ENCODE measurements around the gene COPS7A.
"Not testable (repeated sequence)": the region's sequence is repeated elsewhere in the genome, so short reads cannot be mapped to it uniquely, and the experiment has no call there.

The COPS7A gene

DNA sequence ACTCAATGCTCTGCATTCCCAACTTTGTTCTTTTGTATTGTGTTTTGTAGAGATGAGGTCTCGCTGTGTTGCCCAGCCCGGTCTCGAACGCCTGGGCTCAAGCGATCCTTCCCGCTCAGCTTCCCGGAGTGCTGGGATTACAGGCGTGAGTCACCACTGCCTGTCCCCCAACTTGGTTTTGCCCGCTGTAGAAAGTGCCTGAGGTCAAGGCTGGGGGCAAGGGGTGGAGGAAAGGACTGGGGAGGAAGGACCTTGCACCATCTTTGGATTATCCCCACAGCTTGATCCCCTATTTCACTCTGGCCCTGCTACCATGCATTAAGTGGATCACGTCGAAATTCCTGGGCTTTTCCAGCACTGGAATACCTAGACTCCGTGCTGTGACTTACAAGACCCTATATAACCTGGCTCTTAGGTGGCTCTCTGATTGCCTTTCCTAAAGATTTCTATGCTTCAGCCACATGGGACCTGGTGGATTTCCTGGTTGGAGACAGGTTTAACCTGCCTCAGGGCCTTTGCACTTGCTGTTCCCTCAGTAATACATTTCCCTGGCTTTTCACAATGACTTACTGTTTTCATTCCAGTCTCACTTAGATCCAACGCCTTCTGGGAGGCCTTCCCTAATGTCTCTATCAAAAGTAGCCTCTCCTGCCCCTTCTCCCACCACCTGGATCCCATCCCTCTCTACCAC lies 22.6 kb upstream of the COPS7A start:
- DNase-seq (ENCODE audit: low read depth in 2 of 2, low spot score in 1 of 2) = no peak

GRCh38 chr12:6703631-6704030 lies 20.2 kb upstream of the COPS7A start:
- no peak for DNase-seq (ENCODE audit: low read depth in 2 of 2, low spot score in 1 of 2)

DNA sequence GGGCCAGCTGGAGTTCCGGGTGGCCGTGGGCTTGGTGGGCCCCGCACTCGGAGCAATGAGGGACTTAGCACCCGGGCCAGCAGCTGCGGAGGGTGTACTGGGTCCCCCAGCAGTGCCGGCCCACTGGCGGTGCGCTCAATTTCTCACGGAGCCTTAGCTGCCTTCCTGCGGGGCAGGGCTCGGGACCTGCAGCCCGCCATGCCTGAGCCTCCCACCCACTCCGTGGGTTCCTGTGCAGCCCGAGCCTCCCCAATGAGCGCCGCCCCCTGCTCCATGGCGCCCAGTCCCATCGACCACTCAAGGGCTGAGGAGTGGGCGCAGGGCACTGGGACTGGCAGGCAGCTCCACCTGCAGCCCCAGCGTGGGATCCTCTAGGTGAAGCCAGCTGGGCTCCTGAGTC lies 15.5 kb upstream of the COPS7A start:
- not testable (repeated sequence) for DNase-seq (ENCODE audit: low read depth in 2 of 2, low spot score in 1 of 2)

- DNase-seq (ENCODE audit: low read depth in 2 of 2, low spot score in 1 of 2) = no peak
Observed at GRCh38 chr12:6708960-6709394, 14.9 kb upstream of the COPS7A start.

- DNase-seq (ENCODE audit: low read depth in 2 of 2, low spot score in 1 of 2) = not testable (repeated sequence)
Observed at GRCh38 chr12:6716031-6716873, 7.6 kb upstream of the COPS7A start.

DNA sequence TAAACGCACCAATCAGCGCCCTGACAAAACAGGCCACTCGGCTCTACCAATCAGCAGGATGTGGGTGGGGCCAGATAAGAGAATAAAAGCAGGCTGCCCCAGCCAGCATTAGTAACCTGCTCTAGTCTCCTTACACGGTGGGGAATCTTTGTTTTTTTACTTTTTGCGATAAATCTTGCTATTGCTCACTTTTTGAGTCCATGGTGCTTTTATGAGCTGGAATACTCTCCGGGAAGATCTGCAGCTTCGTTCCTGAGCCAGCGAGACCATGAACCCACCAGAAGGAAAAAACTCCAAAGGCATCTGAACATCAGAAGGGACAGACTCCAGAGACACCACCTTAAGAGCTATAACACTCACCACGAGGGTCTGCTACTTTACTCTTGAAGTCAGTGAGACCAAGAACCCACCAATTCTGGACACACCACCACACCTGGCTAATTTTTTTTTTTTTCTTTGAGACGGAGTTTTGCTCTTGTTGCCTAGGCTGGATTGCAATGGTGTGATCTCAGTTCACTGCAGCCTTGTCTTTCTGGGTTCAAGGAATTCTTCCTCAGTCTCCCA lies 6.9 kb upstream of the COPS7A start:
- DNase-seq (ENCODE audit: low read depth in 2 of 2, low spot score in 1 of 2) = no peak

GRCh38 chr12:6722863-6723262 lies 983 bp upstream of the COPS7A start:
- DNase-seq (ENCODE audit: low read depth in 2 of 2, low spot score in 1 of 2) = no peak

- DNase-seq (ENCODE audit: low read depth in 2 of 2, low spot score in 1 of 2) = no peak
Observed at GRCh38 chr12:6724409-6724797, 557 bp downstream of the COPS7A start.

DNA sequence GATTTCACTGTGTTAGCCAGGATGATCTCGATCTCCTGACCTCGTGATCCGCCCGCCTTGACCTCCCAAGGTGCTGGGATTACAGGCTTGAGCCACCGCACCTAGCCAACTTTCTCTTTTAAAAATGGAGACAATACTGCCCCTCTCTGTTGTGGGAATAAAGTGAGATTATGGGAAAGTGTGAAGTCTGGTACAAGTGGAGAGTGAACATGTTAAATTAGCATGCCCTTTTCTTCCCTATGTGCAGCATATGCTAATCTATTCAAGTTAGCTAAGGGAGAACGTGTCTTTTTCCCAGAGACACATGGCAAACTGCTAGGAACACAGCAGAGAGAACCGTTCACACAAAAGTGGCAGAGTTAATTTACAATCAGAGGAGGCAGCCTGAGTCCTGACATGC lies 1.5 kb downstream of the COPS7A start:
- DNase-seq (ENCODE audit: low read depth in 2 of 2, low spot score in 1 of 2) = no peak

DNA sequence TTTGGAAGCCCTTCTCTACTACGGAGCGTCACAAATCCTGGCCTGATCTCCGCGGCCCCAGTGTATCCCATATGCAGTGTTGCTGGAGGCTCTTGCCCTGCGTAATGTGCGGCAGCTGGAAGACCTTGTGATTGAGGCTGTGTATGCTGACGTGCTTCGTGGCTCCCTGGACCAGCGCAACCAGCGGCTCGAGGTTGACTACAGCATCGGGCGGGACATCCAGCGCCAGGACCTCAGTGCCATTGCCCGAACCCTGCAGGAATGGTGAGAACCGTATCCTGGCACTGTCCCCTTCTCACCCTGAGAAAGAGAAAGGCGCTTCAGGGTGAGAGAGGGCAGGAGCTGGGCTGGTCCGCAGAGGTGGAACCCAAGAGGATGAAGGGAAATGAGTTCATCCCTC lies 5.3 kb downstream of the COPS7A start:
- DNase-seq (ENCODE audit: low read depth in 2 of 2, low spot score in 1 of 2) = no peak

GRCh38 chr12:6730169-6730568 lies 6.3 kb downstream of the COPS7A start:
- DNase-seq (ENCODE audit: low read depth in 2 of 2, low spot score in 1 of 2) = no peak

- DNase-seq (ENCODE audit: low read depth in 2 of 2, low spot score in 1 of 2) = no peak
Observed at GRCh38 chr12:6734506-6735387, 10.9 kb downstream of the COPS7A start.

DNA sequence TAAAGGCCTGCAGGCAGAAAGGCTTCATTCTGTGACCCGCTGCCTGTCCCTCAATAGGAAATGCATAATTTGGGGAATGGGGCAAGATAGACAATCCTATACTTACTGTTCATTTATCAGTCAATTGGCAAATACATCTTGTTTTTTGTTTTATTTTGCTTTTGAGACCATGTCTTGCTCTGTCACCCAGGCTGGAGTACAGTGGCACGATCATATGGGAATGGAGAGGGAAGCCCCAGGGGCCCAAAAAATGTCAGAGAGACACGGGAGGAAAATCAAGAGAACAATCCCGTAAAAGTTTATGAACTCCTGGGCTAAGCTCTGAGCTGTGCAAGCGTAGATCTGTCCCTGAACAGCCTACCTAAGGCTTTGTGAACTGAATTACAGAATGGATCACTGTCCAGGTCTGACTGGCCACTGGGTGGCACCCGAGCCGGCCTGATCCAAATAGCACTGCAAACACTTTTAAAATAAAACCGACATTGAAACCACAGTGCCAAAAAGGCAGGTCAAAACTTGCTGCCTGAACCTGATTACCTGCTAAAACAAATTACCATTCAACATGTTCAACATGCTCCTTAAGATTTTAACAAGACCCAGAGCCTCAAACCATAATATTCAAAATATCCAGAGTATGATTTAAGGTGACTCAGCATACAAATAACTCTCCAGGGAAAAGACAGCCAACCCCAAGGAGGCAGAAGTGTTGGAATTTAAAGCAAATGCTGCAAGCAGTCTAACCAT lies 11.8 kb downstream of the COPS7A start:
- no peak for DNase-seq (ENCODE audit: low read depth in 2 of 2, low spot score in 1 of 2)

GRCh38 chr12:6736754-6737153 lies 12.9 kb downstream of the COPS7A start:
- no peak for DNase-seq (ENCODE audit: low read depth in 2 of 2, low spot score in 1 of 2)

DNA sequence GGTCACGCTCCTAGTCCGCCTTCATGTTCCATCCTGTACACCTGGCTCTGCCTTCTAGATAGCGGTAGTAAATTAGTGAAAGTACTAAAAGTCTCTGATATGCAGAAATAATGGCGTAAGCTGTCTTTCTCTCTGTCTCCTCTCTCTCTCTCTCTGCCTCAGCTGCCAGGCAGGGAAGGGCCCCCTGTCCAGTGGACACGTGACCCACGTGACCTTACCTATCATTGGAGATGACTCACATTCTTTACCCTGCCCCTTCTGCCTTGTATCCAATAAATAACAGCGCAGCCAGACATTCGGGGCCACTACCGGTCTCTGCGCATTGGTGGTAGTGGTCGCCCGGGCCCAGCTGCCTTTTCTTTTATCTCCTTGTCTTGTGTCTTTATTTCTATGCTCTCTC lies 18.2 kb downstream of the COPS7A start:
- not testable (repeated sequence) for DNase-seq (ENCODE audit: low read depth in 2 of 2, low spot score in 1 of 2)

DNA sequence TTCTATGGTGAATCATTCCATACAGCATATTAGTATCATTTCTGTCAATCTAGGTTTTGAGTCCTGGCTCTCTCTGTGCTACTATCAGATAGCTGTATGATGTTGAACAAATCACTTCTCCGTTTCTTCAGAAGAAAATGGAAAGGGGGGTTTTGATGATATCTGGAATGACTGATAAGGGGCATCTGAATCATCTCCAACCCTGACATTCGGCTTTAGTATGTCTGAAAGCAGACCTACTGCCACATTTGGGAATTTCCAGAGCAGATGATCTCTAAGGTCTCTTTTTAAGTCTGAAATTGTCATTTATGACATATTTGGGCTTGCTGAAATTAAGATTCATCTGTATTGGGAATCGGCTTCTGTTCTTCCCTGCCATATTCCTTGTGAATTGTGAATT lies 19.0 kb downstream of the COPS7A start:
- no peak for DNase-seq (ENCODE audit: low read depth in 2 of 2, low spot score in 1 of 2)

- DNase-seq (ENCODE audit: low read depth in 2 of 2, low spot score in 1 of 2) = not testable (repeated sequence)
Observed at GRCh38 chr12:6743300-6743699, 19.5 kb downstream of the COPS7A start.

- no peak for DNase-seq (ENCODE audit: low read depth in 2 of 2, low spot score in 1 of 2)
Observed at GRCh38 chr12:6745741-6746525, 22.1 kb downstream of the COPS7A start.

DNA sequence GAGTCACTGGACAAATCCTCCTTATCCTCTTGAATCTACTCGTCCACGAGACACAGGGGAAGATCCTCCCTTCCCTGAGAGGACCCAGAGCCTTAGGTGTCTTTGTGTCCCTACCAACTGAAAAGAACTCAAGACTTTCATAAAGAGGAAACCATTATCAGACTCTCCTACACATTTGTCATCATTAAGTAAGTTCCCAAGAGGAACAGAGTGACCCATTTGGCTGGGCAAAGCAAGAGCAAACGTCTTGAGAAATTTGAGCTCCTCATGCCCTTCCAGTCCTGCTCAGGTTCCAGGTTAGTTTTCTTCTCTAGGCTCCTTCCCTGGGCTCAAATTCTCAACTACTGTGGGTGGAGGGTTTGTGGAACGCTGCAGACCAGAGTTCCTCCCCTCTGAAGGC lies 23.4 kb downstream of the COPS7A start:
- no peak for DNase-seq (ENCODE audit: low read depth in 2 of 2, low spot score in 1 of 2)

- DNase-seq (ENCODE audit: low read depth in 2 of 2, low spot score in 1 of 2) = no peak
Observed at GRCh38 chr12:6748761-6749160, 24.9 kb downstream of the COPS7A start.

Data from stimulated activated CD8-positive, alpha-beta memory T cell treated with anti-CD3 and anti-CD28 coated beads, Interleukin-4, amount 100 ng/mL, for 4 hours (primary cell).